ENCODE results near the gene MCAT.
A peak's percentile ranks its signal among the peaks of the same experiment; 100 is the strongest.

MCAT gene

GRCh38 chr22:43142880-43143562, at the start of gene MCAT:
Gene MCAT (minus strand): TSS chr22:43143398. CDS start chr22:43143348, 50 bp downstream.
- DNase-seq: peak; percentile 74

- no peak for DNase-seq
Observed at GRCh38 chr22:43191831-43192230, 48.6 kb upstream of the MCAT start.

- DNase-seq: no peak
Observed at GRCh38 chr22:43188829-43189545, 45.8 kb upstream of the MCAT start.

- peak; percentile 92 for DNase-seq
Observed at GRCh38 chr22:43187171-43188099, 44.2 kb upstream of the MCAT start.

- DNase-seq: peak; percentile 62
Observed at GRCh38 chr22:43186272-43187170, 43.3 kb upstream of the MCAT start, which contains the start of gene TTLL12. Gene TTLL12 (minus strand): TSS chr22:43187134. CDS start chr22:43187069, 65 bp downstream.

GRCh38 chr22:43185860-43186261, 42.7 kb upstream of the MCAT start:
- peak; percentile 49 for DNase-seq

- peak; percentile 24 for DNase-seq
Observed at GRCh38 chr22:43183496-43184277, 40.5 kb upstream of the MCAT start.

- DNase-seq: no peak
Observed at GRCh38 chr22:43182726-43183125, 39.5 kb upstream of the MCAT start.

- no peak for DNase-seq
Observed at GRCh38 chr22:43182118-43182517, 38.9 kb upstream of the MCAT start.

GRCh38 chr22:43181321-43182076, 38.3 kb upstream of the MCAT start:
- no peak for DNase-seq

- no peak for DNase-seq
Observed at GRCh38 chr22:43180670-43181069, 37.5 kb upstream of the MCAT start.

- no peak for DNase-seq
Observed at GRCh38 chr22:43179911-43180195, 36.7 kb upstream of the MCAT start.

- no peak for DNase-seq
Observed at GRCh38 chr22:43179146-43179910, 36.1 kb upstream of the MCAT start.

GRCh38 chr22:43177479-43177878, 34.3 kb upstream of the MCAT start:
- DNase-seq: no peak

- no peak for DNase-seq
Observed at GRCh38 chr22:43176090-43176489, 32.9 kb upstream of the MCAT start.

GRCh38 chr22:43174941-43175531, 31.8 kb upstream of the MCAT start:
- no peak for DNase-seq

- no peak for DNase-seq
Observed at GRCh38 chr22:43173976-43174720, 30.9 kb upstream of the MCAT start.

- DNase-seq: no peak
Observed at GRCh38 chr22:43173566-43173965, 30.4 kb upstream of the MCAT start.

- DNase-seq: no peak
Observed at GRCh38 chr22:43172191-43172590, 29.0 kb upstream of the MCAT start.

Measured in EL (cell line).